ENCODE results near the gene PARM1.

Gene PARM1, protein sequence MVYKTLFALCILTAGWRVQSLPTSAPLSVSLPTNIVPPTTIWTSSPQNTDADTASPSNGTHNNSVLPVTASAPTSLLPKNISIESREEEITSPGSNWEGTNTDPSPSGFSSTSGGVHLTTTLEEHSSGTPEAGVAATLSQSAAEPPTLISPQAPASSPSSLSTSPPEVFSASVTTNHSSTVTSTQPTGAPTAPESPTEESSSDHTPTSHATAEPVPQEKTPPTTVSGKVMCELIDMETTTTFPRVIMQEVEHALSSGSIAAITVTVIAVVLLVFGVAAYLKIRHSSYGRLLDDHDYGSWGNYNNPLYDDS

DNA sequence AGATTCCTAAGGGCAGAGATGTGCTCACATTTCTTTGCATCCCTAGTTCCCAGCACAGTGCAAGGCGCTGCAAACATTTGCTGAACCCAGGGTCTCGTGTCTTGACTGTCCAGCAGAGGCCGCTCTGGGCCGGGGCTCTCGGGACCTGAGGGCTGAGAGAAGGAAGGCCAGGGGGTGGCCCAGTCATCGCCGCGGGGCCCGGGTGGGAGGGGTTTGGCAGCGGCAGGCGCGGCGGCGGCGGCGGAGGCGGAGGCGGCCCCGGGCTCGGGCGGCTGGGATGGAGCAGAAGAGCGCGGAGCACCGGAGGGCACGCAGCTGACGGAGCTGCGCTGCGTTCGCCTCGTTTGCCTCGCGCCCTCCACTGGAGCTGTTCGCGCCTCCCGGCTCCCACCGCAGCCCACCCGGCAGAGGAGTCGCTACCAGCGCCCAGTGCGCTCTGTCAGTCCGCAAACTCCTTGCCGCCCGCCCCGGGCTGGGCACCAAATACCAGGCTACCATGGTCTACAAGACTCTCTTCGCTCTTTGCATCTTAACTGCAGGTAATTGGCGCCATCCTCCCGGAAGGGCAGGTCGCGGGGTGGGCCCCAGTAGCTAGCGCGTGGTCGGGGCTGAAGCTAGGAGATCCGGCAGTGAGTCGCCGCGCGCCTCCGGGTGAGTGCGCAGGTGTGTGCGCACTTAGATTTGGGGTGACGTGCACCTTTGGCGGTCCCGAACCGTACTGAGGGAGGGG, at the start of gene PARM1:
PARM1 (plus strand) TSS at position 285 of the 730 bp plus-strand sequence; CDS start at position 497, 212 bp downstream.
- H3K27me3 ChIP-seq (ENCODE audit: low read depth, low read length) = peaks cover 18% of the 10 kb centered on the region
- H3K27ac ChIP-seq (ENCODE audit: low read length) = peak within 1 kb of the TSS; percentile 16
- no peaks in the 10 kb centered on the region for H3K36me3 ChIP-seq (ENCODE audit: control insufficient read depth in 1 of 2, insufficient read depth in 2 of 2, low read length in 2 of 2)

GRCh38 chr4:74884266-74884665, 48.6 kb upstream of the PARM1 start:
- Histone ChIP-seq H3K36me3 (ENCODE audit: control insufficient read depth in 1 of 2, insufficient read depth in 2 of 2, low read length in 2 of 2) (no peaks in the 10 kb centered on the region), H3K9me3 (ENCODE audit: control insufficient read depth in 1 of 2, low read length in 2 of 2) (no peaks in the 10 kb centered on the region), H3K27me3 (ENCODE audit: low read depth, low read length) (no peaks in the 10 kb centered on the region), H3K4me3 (ENCODE audit: low read depth in 1 of 2, low read length in 2 of 2) (no peak overlapping the region), H3K27ac (ENCODE audit: low read length) (no peak overlapping the region), H3K4me1 (ENCODE audit: control insufficient read depth in 1 of 2, insufficient read depth in 2 of 2, low read length in 2 of 2) (no peaks in the 10 kb centered on the region)

More for the DNA sequence above, at the start of gene PARM1:
- H3K4me1 ChIP-seq (ENCODE audit: control insufficient read depth in 1 of 2, insufficient read depth in 2 of 2, low read length in 2 of 2) = peaks cover 0 to 24% of the 10 kb centered on the region in 2 donors
- no peaks in the 10 kb centered on the region for H3K9me3 ChIP-seq (ENCODE audit: control insufficient read depth in 1 of 2, low read length in 2 of 2)
- peak within 1 kb of the TSS; percentile 74 to 82 for H3K4me3 ChIP-seq (ENCODE audit: low read depth in 1 of 2, low read length in 2 of 2)

- Histone ChIP-seq H3K27ac (ENCODE audit: low read length) (no peak overlapping the region), H3K36me3 (ENCODE audit: control insufficient read depth in 1 of 2, insufficient read depth in 2 of 2, low read length in 2 of 2) (no peaks in the 10 kb centered on the region), H3K4me3 (ENCODE audit: low read depth in 1 of 2, low read length in 2 of 2) (no peak overlapping the region), H3K4me1 (ENCODE audit: control insufficient read depth in 1 of 2, insufficient read depth in 2 of 2, low read length in 2 of 2) (no peaks in the 10 kb centered on the region), H3K27me3 (ENCODE audit: low read depth, low read length) (no peaks in the 10 kb centered on the region), H3K9me3 (ENCODE audit: control insufficient read depth in 1 of 2, low read length in 2 of 2) (no peaks in the 10 kb centered on the region)
These were observed 46.4 kb upstream of the PARM1 start for GRCh38 chr4:74886484-74886883.

GRCh38 chr4:74890341-74890740, 42.6 kb upstream of the PARM1 start:
- no peaks in the 10 kb centered on the region for H3K4me1 ChIP-seq (ENCODE audit: control insufficient read depth in 1 of 2, insufficient read depth in 2 of 2, low read length in 2 of 2)
- no peaks in the 10 kb centered on the region for H3K9me3 ChIP-seq (ENCODE audit: control insufficient read depth in 1 of 2, low read length in 2 of 2)
- no peak overlapping the region for H3K4me3 ChIP-seq (ENCODE audit: low read depth in 1 of 2, low read length in 2 of 2)
- no peaks in the 10 kb centered on the region for H3K36me3 ChIP-seq (ENCODE audit: control insufficient read depth in 1 of 2, insufficient read depth in 2 of 2, low read length in 2 of 2)
- no peaks in the 10 kb centered on the region for H3K27me3 ChIP-seq (ENCODE audit: low read depth, low read length)
- H3K27ac ChIP-seq (ENCODE audit: low read length) = no peak overlapping the region

GRCh38 chr4:74891037-74891436, 41.9 kb upstream of the PARM1 start:
- H3K27ac ChIP-seq (ENCODE audit: low read length) = no peak overlapping the region
- no peaks in the 10 kb centered on the region for H3K4me1 ChIP-seq (ENCODE audit: control insufficient read depth in 1 of 2, insufficient read depth in 2 of 2, low read length in 2 of 2)
- no peaks in the 10 kb centered on the region for H3K9me3 ChIP-seq (ENCODE audit: control insufficient read depth in 1 of 2, low read length in 2 of 2)
- H3K4me3 ChIP-seq (ENCODE audit: low read depth in 1 of 2, low read length in 2 of 2) = no peak overlapping the region
- H3K36me3 ChIP-seq (ENCODE audit: control insufficient read depth in 1 of 2, insufficient read depth in 2 of 2, low read length in 2 of 2) = no peaks in the 10 kb centered on the region
- no peaks in the 10 kb centered on the region for H3K27me3 ChIP-seq (ENCODE audit: low read depth, low read length)

GRCh38 chr4:74893171-74893570, 39.7 kb upstream of the PARM1 start:
- no peaks in the 10 kb centered on the region for H3K9me3 ChIP-seq (ENCODE audit: control insufficient read depth in 1 of 2, low read length in 2 of 2)
- no peaks in the 10 kb centered on the region for H3K4me1 ChIP-seq (ENCODE audit: control insufficient read depth in 1 of 2, insufficient read depth in 2 of 2, low read length in 2 of 2)
- H3K27ac ChIP-seq (ENCODE audit: low read length) = no peak overlapping the region
- H3K4me3 ChIP-seq (ENCODE audit: low read depth in 1 of 2, low read length in 2 of 2) = peak overlapping the region; percentile 6 to 24
- no peaks in the 10 kb centered on the region for H3K36me3 ChIP-seq (ENCODE audit: control insufficient read depth in 1 of 2, insufficient read depth in 2 of 2, low read length in 2 of 2)
- no peaks in the 10 kb centered on the region for H3K27me3 ChIP-seq (ENCODE audit: low read depth, low read length)

- Histone ChIP-seq H3K36me3 (ENCODE audit: control insufficient read depth in 1 of 2, insufficient read depth in 2 of 2, low read length in 2 of 2) (no peaks in the 10 kb centered on the region), H3K4me3 (ENCODE audit: low read depth in 1 of 2, low read length in 2 of 2) (no peak overlapping the region), H3K27me3 (ENCODE audit: low read depth, low read length) (no peaks in the 10 kb centered on the region), H3K27ac (ENCODE audit: low read length) (no peak overlapping the region), H3K9me3 (ENCODE audit: control insufficient read depth in 1 of 2, low read length in 2 of 2) (no peaks in the 10 kb centered on the region), H3K4me1 (ENCODE audit: control insufficient read depth in 1 of 2, insufficient read depth in 2 of 2, low read length in 2 of 2) (no peaks in the 10 kb centered on the region)
These were observed 36.3 kb upstream of the PARM1 start for GRCh38 chr4:74896595-74896994.

DNA sequence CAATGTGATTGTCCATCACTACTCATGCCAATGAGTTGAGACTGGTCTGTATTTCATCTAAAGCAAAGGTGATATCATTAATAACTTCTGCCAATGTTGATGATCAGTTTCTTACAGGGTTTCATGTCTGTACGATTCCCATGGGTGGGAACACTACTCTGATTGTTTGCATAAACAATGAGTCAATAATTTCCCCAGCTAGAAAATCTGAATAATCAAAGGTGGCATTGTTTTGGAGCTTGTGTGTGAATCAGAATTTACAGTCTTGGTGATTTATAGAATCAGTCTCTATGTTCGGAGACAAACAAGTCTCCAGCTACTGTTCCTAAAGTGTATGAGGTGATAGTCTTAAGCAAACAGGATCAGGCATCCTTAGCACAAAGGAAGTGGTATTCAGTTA, 35.5 kb upstream of the PARM1 start:
- Histone ChIP-seq H3K4me1 (ENCODE audit: control insufficient read depth in 1 of 2, insufficient read depth in 2 of 2, low read length in 2 of 2) (no peaks in the 10 kb centered on the region), H3K36me3 (ENCODE audit: control insufficient read depth in 1 of 2, insufficient read depth in 2 of 2, low read length in 2 of 2) (no peaks in the 10 kb centered on the region), H3K27me3 (ENCODE audit: low read depth, low read length) (no peaks in the 10 kb centered on the region), H3K4me3 (ENCODE audit: low read depth in 1 of 2, low read length in 2 of 2) (no peak overlapping the region), H3K9me3 (ENCODE audit: control insufficient read depth in 1 of 2, low read length in 2 of 2) (no peaks in the 10 kb centered on the region), H3K27ac (ENCODE audit: low read length) (no peak overlapping the region)

DNA sequence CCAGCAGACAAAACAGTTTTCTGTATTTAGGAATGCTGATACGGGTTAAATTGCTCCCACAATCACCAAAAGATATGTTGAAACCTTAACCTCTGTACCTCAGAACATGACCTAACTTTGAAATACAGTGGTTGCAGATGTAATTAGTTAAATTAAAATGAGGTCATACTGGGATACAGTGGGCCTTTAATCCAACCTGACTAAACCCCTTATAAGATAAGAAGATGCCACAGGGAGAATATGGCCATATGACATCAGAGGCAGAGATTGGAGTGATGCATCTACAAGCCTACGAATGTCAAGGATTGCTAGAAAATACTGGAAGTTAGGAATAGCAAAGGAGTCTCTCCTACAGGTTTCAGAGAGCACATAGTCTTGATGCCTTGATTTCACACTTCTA, 32.1 kb upstream of the PARM1 start:
- H3K27ac ChIP-seq (ENCODE audit: low read length) = no peak overlapping the region
- H3K36me3 ChIP-seq (ENCODE audit: control insufficient read depth in 1 of 2, insufficient read depth in 2 of 2, low read length in 2 of 2) = no peaks in the 10 kb centered on the region
- H3K27me3 ChIP-seq (ENCODE audit: low read depth, low read length) = no peaks in the 10 kb centered on the region
- H3K4me3 ChIP-seq (ENCODE audit: low read depth in 1 of 2, low read length in 2 of 2) = no peak overlapping the region
- H3K4me1 ChIP-seq (ENCODE audit: control insufficient read depth in 1 of 2, insufficient read depth in 2 of 2, low read length in 2 of 2) = no peaks in the 10 kb centered on the region
- no peaks in the 10 kb centered on the region for H3K9me3 ChIP-seq (ENCODE audit: control insufficient read depth in 1 of 2, low read length in 2 of 2)

- no peak overlapping the region for H3K4me3 ChIP-seq (ENCODE audit: low read depth in 1 of 2, low read length in 2 of 2)
- no peaks in the 10 kb centered on the region for H3K4me1 ChIP-seq (ENCODE audit: control insufficient read depth in 1 of 2, insufficient read depth in 2 of 2, low read length in 2 of 2)
- no peaks in the 10 kb centered on the region for H3K9me3 ChIP-seq (ENCODE audit: control insufficient read depth in 1 of 2, low read length in 2 of 2)
- H3K27me3 ChIP-seq (ENCODE audit: low read depth, low read length) = no peaks in the 10 kb centered on the region
- no peak overlapping the region for H3K27ac ChIP-seq (ENCODE audit: low read length)
- H3K36me3 ChIP-seq (ENCODE audit: control insufficient read depth in 1 of 2, insufficient read depth in 2 of 2, low read length in 2 of 2) = no peaks in the 10 kb centered on the region
These were observed 28.3 kb upstream of the PARM1 start for GRCh38 chr4:74904509-74905065.

DNA sequence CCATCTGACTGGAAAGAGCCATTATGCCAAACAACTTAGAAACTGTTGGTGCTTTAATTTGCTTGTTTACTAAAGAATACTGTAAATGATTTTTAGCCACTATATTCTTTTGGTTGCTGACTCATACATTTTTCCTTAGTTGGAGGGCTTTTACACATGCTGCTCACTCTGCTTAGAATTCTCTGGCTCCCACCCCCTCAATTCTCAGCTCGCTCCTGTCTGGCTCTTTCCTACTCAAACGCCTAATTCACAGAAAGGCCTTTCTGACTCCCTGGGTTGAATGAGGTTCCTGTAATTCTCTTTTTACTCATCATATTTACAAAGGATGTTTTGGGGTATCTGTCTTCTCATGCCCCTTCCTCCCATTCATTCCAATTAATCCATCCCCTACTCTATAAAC, 26.1 kb upstream of the PARM1 start:
- Histone ChIP-seq H3K27me3 (ENCODE audit: low read depth, low read length) (no peaks in the 10 kb centered on the region), H3K36me3 (ENCODE audit: control insufficient read depth in 1 of 2, insufficient read depth in 2 of 2, low read length in 2 of 2) (no peaks in the 10 kb centered on the region), H3K4me3 (ENCODE audit: low read depth in 1 of 2, low read length in 2 of 2) (no peak overlapping the region), H3K27ac (ENCODE audit: low read length) (no peak overlapping the region), H3K9me3 (ENCODE audit: control insufficient read depth in 1 of 2, low read length in 2 of 2) (no peaks in the 10 kb centered on the region), H3K4me1 (ENCODE audit: control insufficient read depth in 1 of 2, insufficient read depth in 2 of 2, low read length in 2 of 2) (no peaks in the 10 kb centered on the region)
